Amniotic stem cell (primary cell): ENCODE results near the gene SORCS2.
"Not testable (repeated sequence)": the region's sequence is repeated elsewhere in the genome, so short reads cannot be mapped to it uniquely, and the experiment has no call there.

Experiments
- DNase-seq: peaks from one replicate; lab custom pipeline; 2025; lab: John Stamatoyannopoulos, UW

SORCS2 gene

DNA sequence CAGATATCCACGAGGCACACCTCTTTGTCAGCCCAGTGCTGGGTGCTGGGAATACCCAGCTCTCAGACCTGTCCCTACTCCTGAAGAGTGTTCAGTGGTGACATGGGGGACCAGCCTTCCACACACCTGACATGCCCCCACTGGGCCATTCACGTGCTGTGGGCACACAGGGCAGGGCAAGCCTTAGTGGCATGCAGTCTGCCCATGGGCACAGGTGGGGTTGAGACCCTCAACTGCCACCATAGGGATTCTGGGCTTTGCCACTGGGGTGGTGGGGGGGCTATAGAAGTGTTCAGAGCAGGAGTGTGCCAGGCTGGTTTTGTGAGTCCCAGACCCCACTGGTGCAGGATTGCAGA, 259.1 kb downstream of the SORCS2 start:
- no peak for DNase-seq

DNA sequence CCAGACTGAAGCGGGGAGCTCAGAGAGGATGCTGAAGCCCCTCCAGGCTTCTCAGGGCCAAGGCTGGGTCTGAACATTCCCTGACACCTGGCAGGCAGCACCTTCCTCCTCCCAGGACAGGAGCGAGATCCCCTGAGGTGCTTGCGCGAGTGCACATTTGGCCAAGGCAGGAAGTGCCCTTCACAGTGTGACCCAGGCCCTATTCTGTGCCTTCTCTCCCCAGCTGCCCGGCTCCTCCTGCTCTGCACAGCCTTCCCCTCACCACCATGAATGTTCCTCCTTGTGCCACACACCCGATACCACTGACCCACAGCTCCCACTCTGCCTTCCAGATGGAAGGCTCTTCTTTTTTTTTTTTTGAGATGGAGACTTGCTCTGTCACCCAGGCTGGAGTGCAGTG, 259.5 kb downstream of the SORCS2 start:
- no peak for DNase-seq

- not testable (repeated sequence) for DNase-seq
These were observed 260.5 kb downstream of the SORCS2 start for GRCh38 chr4:7452802-7453201.

- DNase-seq = no peak
These were observed 265.1 kb downstream of the SORCS2 start for GRCh38 chr4:7457201-7458065.

DNA sequence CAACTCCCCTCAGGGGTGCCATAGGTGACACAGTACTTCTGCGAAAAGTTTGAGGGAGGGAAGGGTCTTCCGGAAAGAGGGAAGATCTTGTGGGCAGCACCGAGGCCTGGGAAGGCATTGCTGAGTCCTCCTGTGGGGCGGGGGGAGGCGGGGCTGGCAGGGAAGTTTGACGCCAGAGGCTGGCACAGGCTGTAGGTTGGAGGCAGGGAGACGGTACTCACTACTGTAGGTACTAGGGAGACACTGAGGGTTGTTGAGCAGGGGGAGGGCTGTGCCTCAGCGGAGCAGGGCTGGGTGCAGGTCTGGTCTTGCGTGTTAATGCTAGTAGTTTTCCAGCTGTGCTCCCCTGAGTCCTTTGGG, 265.7 kb downstream of the SORCS2 start:
- DNase-seq = no peak

- DNase-seq = no peak
These were observed 266.1 kb downstream of the SORCS2 start for GRCh38 chr4:7458477-7458876.

DNA sequence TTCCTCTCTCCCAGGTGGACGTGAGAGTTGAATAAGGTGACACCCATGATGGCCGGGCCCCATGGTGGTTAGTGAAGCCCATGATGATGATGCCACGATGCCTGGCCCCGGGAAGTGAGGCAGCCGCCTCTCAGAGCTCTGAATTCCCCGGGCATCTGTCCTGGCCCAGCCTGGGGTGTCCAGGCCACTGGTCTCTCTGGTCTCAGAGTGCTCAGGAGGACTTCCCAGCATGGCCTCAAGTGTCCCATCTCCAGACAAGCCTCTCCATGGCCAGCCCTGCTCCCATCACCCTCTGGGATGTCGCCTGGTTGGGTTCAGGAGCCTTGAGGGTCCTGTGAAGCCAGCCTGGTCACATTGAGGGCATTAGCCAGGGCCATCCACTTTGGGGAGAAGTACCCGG, 267.1 kb downstream of the SORCS2 start:
- DNase-seq = no peak

DNA sequence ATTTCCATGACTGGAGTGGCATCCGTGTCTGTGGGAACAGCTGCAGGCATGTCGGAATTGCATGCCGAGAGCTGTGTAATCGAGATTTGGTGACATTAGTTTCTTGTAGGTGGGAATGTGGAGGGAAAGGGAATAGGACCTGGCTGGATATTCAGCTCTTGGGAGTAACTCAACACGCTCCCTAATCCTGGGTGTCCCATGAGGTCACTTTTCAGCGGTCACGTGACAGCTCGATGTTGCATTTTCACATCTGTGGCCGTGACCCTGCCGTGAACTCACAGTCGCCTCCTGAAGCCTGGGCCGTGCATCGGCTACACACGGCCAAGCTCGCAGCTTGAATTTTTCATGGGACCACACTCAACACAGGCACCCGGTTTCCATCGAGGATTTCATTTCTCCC, 268.2 kb downstream of the SORCS2 start:
- no peak for DNase-seq

DNA sequence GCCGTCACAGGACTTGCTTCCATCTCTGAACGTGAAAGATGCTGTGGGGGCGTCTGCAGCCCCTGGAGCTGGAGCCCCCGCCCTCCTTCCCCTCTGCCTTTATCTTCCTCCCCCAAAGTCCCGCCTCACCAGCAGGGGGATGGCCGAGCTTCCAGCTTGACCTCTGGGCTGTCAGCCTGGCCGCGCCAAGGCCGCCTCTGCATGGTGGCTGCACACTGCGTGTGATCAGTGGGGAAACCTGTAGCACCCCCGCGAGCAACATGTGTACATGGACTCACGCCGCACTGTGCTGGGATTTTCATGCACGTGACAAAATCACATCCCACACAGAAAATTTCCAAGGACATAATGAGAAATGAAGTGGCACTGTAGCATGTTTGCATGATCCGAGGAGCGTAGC, 268.9 kb downstream of the SORCS2 start:
- DNase-seq = no peak

GRCh38 chr4:7462509-7462971, 270.2 kb downstream of the SORCS2 start:
- DNase-seq = no peak

DNA sequence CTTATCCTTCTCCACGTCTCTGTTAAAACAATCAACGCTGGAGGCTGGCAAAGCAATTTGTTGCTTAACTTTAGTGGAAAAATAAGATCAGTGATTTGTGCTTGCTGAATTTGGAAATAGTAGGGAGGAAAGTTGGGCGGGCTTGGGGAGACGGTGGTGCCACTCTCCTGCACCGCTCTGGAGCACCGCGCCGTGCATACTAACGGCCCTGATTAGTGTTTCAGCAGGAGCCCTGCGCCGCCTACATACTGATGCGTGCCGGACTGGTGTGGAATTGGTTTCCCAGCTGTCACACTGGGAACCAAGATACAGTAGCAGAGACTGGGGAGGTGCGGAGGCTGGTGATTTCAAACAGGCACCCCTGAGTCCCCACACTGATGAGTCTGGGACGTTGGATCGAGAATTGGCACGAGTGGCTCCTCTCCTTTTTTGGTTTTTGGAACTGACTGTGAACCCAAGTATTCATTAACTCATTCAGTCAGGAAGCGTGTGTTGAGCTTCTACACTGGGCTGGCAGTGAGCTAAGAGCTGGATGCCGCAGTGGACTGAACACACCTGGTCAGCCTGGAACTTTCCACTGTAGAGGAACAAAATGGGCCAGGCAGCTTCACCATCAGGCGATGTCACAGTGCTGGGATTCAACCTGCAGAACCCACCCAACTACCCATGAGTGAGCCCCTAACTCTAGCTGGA, 271.4 kb downstream of the SORCS2 start:
- no peak for DNase-seq

GRCh38 chr4:7464259-7464655, 271.9 kb downstream of the SORCS2 start:
- DNase-seq = no peak

DNA sequence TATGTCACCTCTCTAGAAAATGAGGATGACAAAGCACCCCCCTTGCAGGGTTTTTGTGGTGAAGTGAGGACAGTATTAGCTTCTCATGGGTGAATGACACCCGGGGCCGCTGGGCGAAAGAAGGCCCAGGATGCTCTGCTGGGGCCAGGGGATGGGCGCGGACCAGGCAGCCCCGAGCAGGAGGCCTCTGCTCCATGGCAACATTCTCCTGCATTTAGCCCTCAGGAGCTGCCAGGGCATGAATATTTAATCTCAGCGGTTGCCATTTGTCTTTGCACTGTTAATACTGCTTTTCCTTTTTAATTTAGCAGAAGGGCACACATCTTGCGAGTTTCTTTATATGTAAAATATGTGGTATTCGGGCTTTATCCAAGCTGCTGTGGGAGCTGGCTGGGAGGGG, 272.7 kb downstream of the SORCS2 start:
- DNase-seq = no peak

DNA sequence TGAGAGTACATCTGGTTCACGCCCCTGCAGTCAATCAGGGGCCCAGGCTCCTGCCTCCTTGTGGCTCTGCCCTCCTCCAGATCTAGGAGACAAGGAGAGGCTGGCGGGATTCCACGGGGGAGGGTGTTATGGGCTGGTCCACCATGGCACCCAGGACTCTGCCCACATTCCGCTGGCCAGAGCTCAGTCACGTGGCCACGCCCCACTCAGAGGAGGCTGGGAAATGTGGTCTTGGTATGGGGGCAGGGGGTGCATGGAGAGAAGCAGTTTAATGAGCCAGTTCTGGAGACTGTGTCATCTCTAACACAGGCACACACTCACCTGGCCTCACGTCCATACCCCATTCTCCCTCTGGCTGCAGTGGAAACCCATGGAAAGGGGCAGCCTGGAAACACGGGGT, 273.9 kb downstream of the SORCS2 start:
- no peak for DNase-seq

GRCh38 chr4:7466904-7467303, 274.6 kb downstream of the SORCS2 start:
- DNase-seq = no peak

DNA sequence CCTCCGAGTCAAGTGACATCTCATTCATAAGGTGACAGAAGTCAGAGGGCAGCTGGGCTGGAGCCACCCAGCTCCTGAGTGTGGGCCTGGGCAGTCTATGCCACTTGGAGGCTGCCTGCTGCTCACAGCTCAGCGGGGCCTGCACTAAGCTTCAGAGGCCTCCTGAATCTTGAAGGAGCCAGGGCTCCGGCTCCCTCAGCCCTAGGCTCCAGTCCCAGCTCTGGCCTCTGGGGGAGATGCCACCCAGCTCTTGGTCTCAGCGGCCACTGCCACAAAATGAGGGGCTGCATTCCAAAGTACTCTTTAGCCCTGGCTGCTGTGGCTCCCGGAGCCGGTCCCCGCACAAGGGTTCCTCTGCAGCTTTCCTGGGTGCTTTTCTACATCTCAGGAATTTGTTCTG, 275.1 kb downstream of the SORCS2 start:
- no peak for DNase-seq

DNA sequence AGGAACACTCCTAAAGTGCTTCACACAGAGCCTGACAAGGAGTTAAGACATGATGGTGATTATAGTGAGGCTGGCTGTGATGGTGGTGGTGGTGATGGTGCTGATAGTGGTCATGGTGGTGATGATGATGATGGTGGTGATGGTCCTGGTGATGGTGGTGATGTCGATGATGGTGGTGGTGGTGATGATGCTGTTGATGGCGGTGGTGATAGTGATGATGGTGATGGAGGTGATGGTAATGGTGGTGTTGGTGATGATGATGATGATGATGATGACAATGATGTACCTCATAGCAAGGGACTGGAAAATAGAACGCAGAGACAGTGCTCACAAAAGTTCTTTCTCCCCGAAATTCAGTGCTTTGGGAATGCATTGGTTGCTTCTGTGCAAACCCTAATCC, 276.7 kb downstream of the SORCS2 start:
- DNase-seq = no peak

- no peak for DNase-seq
These were observed 277.8 kb downstream of the SORCS2 start for GRCh38 chr4:7470111-7470510.

DNA sequence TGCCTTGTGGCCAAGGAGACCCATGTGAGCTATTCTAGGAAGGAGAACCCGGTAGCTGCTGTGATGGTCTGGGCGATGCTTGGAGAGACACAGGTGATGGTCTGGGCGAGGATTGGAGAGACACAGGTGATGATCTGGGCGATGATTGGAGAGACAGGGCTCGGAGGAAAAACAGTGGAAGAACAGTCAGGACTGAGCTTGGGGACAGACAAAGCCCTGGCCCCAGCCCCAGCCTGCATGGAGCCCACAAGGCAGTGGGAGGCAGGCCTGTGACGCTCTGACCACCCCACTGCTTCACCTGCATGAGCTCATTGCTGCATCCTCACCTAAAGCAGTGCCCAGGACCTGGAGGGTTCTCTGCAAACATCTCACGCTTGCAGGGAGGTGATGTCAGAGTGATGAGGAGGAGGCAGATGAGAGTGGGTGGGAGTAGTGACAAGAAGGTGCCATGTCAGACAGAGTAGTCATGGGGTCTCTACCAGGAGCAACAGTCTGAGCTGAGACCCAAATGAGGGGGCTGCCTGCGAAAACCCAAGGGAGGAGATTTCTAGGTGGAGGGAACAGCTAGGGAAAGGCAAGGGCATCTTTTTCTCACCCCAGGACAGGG, 278.3 kb downstream of the SORCS2 start:
- DNase-seq = no peak

GRCh38 chr4:7472442-7473013, 280.2 kb downstream of the SORCS2 start:
- DNase-seq = no peak

DNA sequence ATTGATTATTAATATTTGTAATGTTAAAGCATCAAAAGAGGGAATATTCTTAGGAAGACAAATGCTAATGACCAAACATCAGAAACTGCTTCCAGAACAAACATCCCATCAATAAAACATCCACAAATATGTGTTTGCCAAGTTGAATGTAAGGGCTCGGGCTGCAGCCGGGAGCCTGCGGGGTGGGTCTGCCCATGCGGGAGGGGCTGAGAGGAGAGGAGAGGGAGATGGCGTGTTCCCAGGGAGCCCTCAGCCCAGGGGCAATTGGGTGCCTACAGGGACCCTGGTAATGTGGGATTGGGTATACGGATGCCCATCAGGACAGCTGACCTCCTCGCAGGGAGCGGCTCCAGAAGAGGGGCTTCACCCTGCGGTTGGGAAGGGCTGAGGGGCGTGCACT, 280.7 kb downstream of the SORCS2 start:
- no peak for DNase-seq

- no peak for DNase-seq
These were observed 282.0 kb downstream of the SORCS2 start for GRCh38 chr4:7474320-7474719.

DNA sequence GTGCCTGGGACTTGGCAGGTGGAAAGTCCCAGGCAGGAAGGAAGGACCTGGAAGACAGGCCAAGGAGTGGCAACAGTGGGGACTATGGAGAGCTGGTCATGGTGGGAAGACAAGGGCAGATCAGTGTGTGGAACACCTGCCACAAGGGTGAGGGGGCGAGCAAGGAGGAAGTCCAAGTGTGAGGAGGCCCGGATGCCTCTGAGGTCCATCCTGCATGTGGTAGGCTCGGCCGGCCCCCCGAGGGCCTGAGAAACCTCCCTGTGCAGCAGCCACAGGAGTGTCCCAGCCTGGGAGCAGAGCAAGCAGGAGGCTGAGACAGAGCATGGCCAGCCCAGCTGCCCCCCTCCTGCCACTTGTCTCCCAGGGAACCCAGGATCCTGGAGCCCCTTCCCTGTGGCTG, 282.9 kb downstream of the SORCS2 start:
- no peak for DNase-seq
